ENCODE measurements around the gene TGFBR3L. TPM values are rescaled to one million over a fixed set of nuclear protein-coding genes. Genes with fewer than 3 reads are reported as not detected.

Gene TGFBR3L
- total and polyA plus RNA-seq, 2 of the 8 experiments (the other 6 are each of a cell fraction or from before 2014, with no cell fraction given), result 3.1 to 3.7 TPM

DNA sequence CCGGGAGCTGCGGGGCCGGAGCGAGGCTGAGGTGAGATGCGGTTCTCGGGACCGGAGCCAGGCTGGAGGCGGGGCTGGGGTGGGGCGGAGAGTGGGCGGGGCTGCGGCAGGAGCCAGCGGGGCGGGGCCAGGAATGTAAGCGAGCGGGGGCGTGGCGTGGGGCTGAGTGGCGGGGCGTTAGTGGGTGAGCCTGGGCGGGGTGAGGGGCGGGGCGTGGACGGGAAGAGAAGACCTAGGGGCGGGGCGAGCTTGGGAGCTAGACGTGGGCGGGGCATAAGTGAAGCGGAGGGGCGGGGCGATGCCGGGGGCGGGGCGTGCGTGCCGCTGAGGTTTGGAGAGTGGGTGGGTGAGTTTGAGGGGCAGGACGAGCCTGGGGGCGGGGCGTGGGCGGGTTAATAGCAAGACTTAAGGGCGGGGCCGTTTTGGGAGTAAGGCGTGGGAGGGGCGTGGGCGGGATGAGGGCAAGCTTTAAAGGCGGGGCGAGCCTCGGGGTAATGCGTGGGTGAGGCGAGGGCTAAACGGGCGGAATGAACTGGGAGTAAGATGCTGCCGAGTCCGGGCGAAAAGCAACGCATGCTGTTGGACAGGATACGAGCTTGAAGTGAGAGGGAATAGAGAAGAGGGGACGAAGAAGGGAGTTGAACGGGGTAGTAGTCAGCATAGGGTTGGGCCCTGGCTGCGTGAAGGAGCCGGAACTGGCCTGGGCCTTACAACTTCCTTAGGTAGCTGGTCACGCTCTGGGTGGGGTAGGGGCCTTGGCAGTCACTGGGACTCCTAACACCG is 6.1 kb downstream of the TGFBR3L start:
- Histone ChIP-seq H3K36me3 (ENCODE audit: control insufficient read depth in 2 of 4, insufficient read depth in 4 of 4, low read length in 3 of 4) (no peaks in the 10 kb centered on the region), H3K27me3 (replicated peaks in 1 of 4; ENCODE audit: control insufficient read depth in 3 of 4, extremely low read depth in 1 of 4, insufficient read depth in 3 of 4, low read length in 3 of 4) (peaks cover 15 to 32% (median 29%) of the 10 kb centered on the region in 4 experiments; a peak in 6 of 7 replicates), H3K79me2 (ENCODE audit: control insufficient read depth in 1 of 2, insufficient read depth in 2 of 2, low read length in 2 of 2) (no peaks in the 10 kb centered on the region), H2AK5ac (ENCODE audit: low read depth, low read length) (0 out of 2 replicates have a peak overlapping the region, but pooled peaks have one; percentile 13), H3K23me2 (ENCODE audit: low read depth, low read length) (peaks cover 23% of the 10 kb centered on the region), H2BK5ac (ENCODE audit: low read depth, low read length) (0 out of 2 replicates have a peak overlapping the region, but pooled peaks have one; percentile 20), H3K79me1 (ENCODE audit: low read depth, low read length) (no peaks in the 10 kb centered on the region), H3K18ac (ENCODE audit: extremely low read depth, low read length) (peak overlapping the region; percentile 71; the same call in 1 of the 2 replicates), H3K9ac (replicated peaks in 1 of 4; ENCODE audit: extremely low read depth in 1 of 4, low read depth in 3 of 4, low read length in 3 of 4) (peak overlapping the region; percentile 5 to 56 (median 42); a peak in 5 of 7 replicates), H2AFZ (ENCODE audit: low read length) (no peak overlapping the region), H3K4me2 (ENCODE audit: insufficient read depth in 1 of 2, low read depth in 2 of 2, low read length in 2 of 2) (peak overlapping the region; percentile 72 to 84), H3K4me1 (replicated peaks in 1 of 4; ENCODE audit: control insufficient read depth in 3 of 4, insufficient read depth in 4 of 4, low read length in 3 of 4) (peaks cover 0 to 23% (median 13%) of the 10 kb centered on the region in 4 experiments; a peak in 5 of 7 replicates), H3K9me3 (ENCODE audit: insufficient read depth in 2 of 2, low read depth in 1 of 2, low read length in 1 of 2) (no peaks in the 10 kb centered on the region), H3K56ac (replicated peaks; ENCODE audit: insufficient read length, low read depth, low read length) (no peak overlapping the region), H2BK120ac (replicated peaks; ENCODE audit: low read depth, low read length) (no peak overlapping the region), H3K4ac (replicated peaks; ENCODE audit: insufficient read length, low read depth, low read length) (no peak overlapping the region), H3K23ac (ENCODE audit: insufficient read length) (no peak overlapping the region), H2BK15ac (ENCODE audit: low read length) (no peak overlapping the region), H2BK12ac (ENCODE audit: low read depth, low read length) (no peak overlapping the region), H4K5ac (ENCODE audit: insufficient read length, low read depth, low read length) (peak overlapping the region; percentile 67), H4K20me1 (replicated peaks in 1 of 2; ENCODE audit: control insufficient read depth in 1 of 2, insufficient read depth in 2 of 2, low read length in 2 of 2) (peaks cover 7 to 10% of the 10 kb centered on the region in 2 experiments), H3K14ac (ENCODE audit: insufficient read length) (no peak overlapping the region), H2BK20ac (ENCODE audit: low read length) (no peak overlapping the region), H4K91ac (replicated peaks; ENCODE audit: insufficient read length, low read length) (no peak overlapping the region), H4K8ac (ENCODE audit: extremely low read depth, insufficient read depth, low read length) (peak overlapping the region; percentile 32; the same call in 1 of the 2 replicates), H3K4me3 (ENCODE audit: extremely low read depth in 1 of 4, insufficient read depth in 2 of 4, low read depth in 3 of 4, low read length in 4 of 4) (peak overlapping the region; percentile 53 to 86 (median 60)), H3K27ac (ENCODE audit: low read depth, low read length) (no peak overlapping the region)
- ChIA-PET POLR2A (ENCODE audit: partially characterized antibody) (interaction anchor here (1.1 to 10.6 kb wide), 9 partner anchors 10 to 400 kb away, joined by 3 to 106 read pairs (median 10); partner anchors contain the start of genes MAP2K7, NDUFA7, RPS28 and TIMM44), CTCF (ENCODE audit: partially characterized antibody) (interaction anchor here (0.6 to 9.0 kb wide), 13 partner anchors 8 to 81 kb away, joined by 3 to 112 read pairs (median 6); partner anchors contain the start of gene MAP2K7)
- DNase-seq (ENCODE audit: low read depth in 1 of 2, low spot score in 2 of 2), result peak; percentile 85 to 99
- no peak for FAIRE-seq
- WGBS, 2 experiments (ENCODE audit: extremely low coverage in 1 of 2, insufficient coverage in 1 of 2, insufficient read length in 1 of 2, insufficient replicate concordance in 2 of 2, low coverage in 1 of 2, low lambda C conversion rate in 2 of 2, missing lambda C conversion rate in 1 of 2), result 46% methylated on average over 10 of the region's 62 CpGs; no CpG with 5 or more reads in 1 of the 2 experiments
- TF ChIP-seq, protein P1, sequence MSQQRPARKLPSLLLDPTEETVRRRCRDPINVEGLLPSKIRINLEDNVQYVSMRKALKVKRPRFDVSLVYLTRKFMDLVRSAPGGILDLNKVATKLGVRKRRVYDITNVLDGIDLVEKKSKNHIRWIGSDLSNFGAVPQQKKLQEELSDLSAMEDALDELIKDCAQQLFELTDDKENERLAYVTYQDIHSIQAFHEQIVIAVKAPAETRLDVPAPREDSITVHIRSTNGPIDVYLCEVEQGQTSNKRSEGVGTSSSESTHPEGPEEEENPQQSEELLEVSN (IDR thresholded peaks at IDR 0.05), result 0 out of 2 replicates have a peak, but pooled peaks have one; percentile 12
- TF ChIP-seq EGR1 (IDR thresholded peaks at IDR 0.05; ENCODE audit: borderline replicate concordance, low read depth, low read length) (peak; percentile 92), TEAD4 (IDR thresholded peaks at IDR 0.05; ENCODE audit: low read depth, low read length) (peak; percentile 52; the same call in 1 of the 2 replicates), RXRA (IDR thresholded peaks at IDR 0.05; ENCODE audit: insufficient read depth, low read depth, low read length) (no peak), BACH1 (IDR thresholded peaks at IDR 0.05; ENCODE audit: low read length) (0 out of 2 replicates have a peak, but pooled peaks have one; percentile 3), POU5F1 (IDR thresholded peaks at IDR 0.05; ENCODE audit: low read depth, low read length) (no peak)
- TF ChIP-seq, protein P2, sequence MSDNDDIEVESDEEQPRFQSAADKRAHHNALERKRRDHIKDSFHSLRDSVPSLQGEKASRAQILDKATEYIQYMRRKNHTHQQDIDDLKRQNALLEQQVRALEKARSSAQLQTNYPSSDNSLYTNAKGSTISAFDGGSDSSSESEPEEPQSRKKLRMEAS (IDR thresholded peaks at IDR 0.05), result peak; percentile 20; the same call in 1 of the 2 replicates

Measured in H1 (cell line).